GM19099 (cell line): ENCODE results near the gene PACRG.

Experiments used
- POLR2A ChIP-seq: IDR thresholded peaks from 3 replicates; pipeline ENCODE4 v1.6.1; 2011; ENCODE audit warnings: low read depth; ENCODE audit not compliant: insufficient read length; ENCODE audit errors: extremely low read depth

Gene PACRG

DNA sequence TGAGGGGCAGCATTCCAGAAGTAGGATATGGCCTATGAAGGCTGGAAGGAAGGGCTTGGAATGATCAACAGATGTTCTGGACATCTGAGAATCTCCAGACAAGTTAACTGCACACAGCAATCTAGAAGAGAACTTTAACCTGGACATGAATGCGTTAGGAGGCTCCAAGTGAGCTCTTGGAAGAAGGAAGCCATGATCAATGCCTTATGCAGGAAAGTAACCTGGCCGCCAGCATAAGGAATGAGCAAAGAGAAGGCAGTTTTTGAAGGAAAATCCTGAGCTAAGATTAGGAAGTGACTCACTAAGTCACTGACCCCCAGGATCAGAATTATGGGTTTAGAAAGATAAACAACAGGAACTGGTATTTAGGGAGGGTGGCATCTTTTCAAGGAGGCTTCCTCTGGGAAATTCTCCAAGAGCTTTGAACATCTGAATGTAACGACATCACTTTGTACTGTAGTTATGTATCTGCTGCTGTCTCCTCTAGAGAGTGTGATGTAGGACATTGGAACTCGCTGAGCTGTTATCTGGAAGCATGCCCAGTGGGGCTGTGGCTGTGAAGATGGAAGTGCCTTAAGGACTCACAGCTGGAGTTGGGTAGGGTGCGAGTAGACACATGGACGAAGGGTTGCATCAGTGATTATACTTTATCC, 236.8 kb downstream of the PACRG start:
- TF ChIP-seq POLR2A, result no peak

DNA sequence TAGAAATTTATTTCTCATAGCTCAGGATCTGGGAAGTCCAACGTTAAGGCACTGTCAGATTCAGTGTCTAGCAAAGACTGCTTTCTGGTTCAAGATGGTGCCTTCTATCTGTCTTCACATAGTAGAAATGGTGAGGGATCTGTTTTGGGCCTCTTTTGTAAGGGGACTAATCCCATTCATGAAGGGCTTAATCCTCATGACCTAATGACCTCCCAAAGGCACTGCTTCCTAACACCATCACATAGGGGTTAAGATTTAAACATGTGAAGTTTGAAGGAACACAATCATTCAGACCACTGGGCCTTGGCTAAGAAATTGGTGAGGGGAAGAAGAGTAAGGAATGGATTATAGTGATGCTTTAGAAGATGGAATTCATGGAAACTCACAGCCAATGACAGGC, 237.6 kb downstream of the PACRG start:
- TF ChIP-seq POLR2A, result no peak

DNA sequence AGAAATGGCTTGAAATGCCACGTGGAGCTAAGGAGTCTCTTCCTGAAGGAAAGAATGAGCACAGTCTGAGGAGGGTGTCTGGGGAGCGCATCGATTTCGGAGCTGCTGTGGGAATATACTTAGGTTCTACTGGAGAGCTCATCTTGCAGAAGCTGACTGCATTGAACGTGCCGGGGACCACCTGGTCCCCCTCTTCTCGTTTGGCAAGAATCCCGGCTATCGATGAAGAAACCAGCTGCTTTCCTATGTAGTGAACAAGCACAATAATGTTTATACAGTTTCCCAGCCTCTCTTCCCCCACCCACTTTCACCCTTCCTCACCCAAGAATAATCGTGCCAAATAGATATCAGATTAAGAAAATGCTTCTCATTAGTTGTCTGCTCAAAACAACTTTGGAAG, 242.5 kb downstream of the PACRG start:
- no peak for TF ChIP-seq POLR2A

DNA sequence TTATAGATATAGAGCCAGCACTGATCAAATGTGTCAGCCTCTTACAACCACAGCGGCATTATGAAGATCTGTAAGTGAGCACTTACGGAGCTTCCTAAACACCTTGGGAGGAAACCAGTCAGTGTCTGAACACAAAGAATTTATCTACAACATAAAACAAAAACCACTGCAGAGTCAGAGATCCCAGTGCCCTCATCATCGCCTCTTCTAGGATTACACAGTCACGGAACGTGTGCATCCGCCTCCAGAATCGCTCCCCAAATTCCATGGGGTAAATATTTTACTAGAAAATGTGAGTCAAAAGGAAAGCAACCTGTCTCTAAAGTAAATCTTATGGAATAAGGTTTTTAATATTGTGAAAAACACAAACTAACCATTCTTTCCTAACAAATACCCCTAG, 243.6 kb downstream of the PACRG start:
- TF ChIP-seq POLR2A, result no peak

DNA sequence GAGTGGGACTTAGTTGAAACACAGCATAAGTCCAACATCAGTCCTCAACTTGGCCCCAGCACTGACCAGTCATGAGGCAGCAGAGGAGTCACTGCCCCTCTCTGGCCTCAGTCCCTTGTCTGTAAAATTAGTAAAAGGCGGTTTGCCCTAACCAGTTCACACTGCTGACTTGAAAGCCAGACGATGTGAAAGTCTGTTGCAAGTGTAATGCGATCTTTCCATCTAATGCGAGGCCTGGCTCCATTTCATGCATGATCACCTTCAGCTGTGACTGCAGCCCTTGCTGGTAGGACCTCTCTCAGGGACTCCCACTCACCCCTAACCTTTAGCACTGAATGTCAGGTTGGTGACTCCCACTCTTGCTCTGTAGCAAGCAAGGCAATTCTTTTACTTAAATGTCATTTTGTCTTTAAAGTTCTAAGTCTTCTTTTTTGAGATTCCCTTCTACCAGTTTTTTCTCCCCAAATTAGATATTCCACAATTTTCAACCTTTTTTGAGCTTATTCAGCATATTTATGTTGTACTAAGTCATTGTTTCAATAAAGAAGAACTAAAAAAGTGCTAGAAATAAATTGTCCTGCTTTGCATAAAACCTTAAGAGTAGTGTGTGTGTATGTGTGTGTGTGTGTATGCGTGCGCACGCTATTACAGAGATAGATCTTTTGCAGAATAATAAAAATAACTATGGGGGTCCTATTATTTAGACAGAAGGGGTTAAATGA, 245.5 kb downstream of the PACRG start:
- TF ChIP-seq POLR2A, result no peak

DNA sequence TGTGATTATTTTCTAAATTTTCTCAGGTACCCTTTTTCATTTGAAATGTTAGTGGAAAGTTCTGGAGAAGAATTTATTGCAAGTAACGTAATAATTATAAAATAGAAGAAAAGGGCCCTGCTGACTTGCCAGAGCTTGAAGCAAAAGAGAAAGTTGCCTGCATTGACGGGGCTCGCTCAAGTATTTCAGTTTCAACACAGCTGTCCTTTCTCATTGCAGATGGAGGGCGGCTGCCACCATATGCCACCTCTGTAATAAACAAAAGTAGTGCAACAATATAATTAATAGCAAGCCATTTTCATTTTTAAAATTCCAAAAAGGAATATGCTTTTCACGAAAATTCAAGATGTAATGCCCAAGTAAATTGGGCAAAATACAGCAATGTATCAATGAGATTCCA, 246.2 kb downstream of the PACRG start:
- no peak for TF ChIP-seq POLR2A

DNA sequence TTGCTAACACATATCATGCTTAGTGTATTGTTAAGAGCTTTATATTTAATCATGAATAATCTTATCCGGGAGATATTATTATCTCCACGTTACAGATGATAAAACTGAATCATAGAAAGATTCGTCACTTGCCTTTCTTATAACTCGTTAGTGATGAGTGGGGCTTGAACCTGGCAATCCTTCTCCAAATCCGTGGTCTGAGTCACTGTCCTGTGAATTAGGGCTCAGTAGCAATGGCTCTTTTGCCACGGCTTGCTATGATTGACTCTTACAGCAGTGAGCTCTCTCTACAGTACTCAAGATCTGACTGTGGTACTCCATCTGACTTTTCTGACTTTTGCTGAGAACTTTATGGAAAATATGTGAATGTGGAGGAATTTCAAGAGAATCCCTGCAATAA, 246.9 kb downstream of the PACRG start:
- no peak for TF ChIP-seq POLR2A

DNA sequence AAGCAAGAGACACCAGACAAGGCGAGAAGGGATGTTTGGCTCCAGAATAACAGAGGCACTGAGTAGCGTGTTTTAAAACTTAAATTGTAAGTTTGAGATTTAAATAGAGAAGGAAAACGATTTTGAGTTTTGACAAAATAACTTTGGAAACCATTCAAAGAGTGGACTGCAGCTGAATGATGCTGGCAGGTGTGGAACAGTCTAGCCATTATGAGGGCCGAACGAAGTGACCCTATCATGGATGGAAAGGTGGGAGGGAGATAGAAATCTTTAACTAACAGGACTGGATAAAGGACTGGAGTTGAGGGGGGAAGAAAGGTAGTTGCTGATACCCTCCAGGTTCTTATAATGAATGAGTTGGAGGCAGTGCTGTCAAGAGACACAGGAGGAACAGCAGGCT, 248.4 kb downstream of the PACRG start:
- TF ChIP-seq POLR2A, result no peak

DNA sequence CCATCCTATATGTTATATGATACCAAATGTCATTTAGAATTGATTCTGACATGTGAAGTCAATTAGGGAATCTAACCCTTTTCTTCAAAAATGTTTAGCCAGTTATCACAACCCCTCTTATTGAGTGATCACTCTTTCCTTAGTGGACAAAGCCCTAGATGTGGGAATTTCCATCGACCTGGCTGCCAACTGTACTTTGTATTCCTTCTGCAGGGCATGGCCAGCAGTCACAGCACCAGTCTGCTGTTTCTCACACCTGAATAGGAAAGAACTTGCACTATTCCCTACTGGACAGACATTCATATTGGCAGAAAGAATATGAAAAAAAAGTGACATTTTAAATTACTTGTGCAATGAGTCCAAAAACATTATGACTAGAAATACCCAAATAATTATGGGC, 271.0 kb downstream of the PACRG start:
- no peak for TF ChIP-seq POLR2A

DNA sequence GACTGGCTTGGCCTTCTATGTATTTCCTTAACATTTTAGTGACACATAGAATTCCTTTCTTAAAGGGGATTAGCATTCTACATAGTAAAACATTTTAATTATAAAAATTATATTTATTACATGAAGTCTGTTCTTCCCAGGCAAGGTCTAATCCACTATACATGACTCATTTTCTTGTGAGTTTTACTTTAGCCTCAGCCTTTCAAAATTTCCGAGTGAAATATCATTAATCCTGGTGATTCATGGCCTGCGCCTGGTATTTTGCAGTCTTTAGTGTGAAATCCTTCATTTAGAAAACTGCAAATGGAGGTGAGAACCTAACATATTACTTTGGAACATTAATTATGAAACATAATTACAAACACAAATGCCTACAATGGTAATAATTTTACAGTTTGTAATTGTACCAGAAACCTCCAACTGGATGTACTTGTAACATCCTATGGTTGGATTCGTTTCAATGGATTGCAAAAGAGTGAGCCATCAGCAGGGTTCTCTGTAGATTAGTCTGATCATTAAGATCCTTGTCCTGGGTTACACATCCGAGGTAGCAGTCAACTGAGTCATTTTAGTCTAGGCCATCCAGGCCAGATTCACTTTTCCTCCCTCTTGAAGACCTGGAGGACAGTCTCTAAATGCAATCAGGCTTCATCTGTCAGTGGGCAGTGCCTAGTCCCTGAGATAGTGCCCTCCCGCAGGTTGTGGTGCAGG, 272.0 kb downstream of the PACRG start:
- no peak for TF ChIP-seq POLR2A

DNA sequence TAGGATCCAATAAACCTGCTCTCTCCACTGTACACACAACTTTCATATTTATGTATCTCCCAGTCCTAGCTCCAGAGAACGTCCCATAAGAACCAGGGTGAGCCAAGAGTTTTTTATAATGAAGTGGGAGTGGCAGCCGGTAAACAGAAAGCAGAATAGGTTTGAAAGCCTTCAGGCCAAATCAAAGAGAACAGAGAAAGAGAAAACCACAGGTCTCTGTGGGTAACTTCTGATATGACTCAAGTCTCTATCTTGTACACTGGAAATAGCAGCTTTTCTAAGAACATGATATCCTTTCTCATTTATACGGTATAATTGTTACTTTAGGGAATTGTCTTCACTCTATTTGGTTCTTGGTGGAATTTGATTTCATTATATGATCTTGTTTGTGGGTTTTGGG, 273.6 kb downstream of the PACRG start:
- no peak for TF ChIP-seq POLR2A

DNA sequence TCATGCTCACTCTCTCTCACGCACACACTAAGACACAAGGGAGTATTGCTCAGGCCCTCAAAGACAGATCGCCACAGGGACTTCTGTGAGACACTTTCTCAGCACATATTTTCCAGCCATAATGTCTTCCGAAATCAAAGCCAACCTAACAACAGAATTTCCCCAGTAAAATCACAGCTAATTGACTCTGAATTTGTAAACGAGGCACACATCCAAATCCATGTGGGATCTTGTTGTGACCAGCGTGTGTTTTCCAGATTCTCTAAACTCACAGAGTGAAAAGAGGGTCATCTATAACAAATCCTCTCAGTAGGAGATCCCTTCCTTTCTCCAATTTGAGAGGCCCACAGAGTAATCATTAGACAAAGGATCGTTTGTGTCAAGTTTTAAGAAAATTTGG, 280.4 kb downstream of the PACRG start:
- no peak for TF ChIP-seq POLR2A

DNA sequence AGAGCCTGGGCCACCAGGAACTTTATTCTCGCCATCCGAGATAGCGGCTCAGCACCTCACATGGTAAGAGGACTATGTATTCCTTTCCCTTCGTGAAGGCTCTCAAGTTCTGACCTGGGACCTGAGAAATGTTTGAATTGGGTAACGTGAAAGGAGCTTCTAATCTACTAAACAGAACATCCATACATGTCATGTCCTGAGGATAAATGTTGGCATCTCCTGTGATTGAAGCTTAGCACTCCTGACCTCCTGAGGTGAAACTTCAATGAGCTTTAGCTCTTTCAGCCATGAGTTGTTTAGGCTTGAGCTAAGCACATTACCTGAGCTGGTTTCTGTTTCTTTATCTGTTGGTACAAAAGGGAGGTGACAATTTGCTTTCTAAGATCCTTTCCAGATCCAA, 280.9 kb downstream of the PACRG start:
- no peak for TF ChIP-seq POLR2A

DNA sequence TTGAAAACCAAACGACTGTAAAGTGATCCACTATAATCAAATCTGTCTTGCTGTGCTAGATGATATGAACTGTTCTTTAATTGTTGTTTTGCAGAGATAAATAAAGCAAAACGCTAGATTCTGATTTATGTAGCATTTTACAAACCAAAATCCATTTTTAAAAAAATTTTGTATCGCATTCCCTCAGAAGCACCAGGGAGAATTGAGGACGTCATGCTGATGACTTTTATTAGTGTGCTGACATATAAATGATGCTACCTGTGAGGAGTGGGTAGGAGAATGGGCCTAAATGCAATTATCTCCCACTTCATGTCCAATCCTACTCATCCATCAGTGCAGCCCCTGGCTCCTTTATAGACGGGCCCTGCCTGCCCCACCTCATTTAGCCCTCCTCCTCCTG, 282.4 kb downstream of the PACRG start:
- no peak for TF ChIP-seq POLR2A

DNA sequence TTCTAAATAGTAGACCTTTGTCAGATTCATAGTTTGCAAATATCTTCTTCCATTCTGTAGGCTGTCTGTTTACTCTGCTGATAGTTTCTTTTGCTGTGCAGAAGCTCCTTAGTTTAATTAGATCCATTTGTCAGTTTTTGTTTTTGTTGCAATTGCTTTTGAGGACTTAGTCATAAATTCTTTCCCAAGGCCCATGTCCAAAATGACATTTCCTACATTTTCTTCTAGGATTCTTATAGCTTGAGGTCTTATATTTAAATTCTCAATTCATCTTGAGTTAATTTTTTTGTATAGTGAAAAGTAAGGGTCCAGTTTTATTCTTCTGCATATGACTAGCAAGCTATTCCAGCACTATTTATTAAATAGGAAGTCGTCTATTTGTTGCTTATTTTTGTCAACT, 287.0 kb downstream of the PACRG start:
- TF ChIP-seq POLR2A, result no peak

DNA sequence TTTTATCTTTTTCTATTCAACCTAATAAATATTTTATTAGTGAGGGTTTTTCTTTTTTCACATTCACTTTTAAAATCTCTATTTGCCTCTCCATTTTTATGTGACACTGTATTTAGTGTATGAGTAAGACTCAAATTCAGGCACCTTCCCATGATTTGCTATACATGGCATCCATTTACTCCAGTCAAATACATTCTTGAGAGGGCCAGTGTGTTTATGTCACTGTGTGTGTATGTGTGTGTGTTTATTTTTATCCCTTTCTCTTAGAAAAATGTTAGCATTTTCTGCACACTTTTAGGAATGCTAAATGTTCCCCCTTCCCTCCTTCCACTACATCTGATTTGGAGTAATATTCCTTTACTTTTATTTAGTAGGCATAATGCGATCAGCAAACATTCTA, 290.0 kb downstream of the PACRG start:
- no peak for TF ChIP-seq POLR2A
